HG02970 (cell line): ENCODE results near the gene SLC39A12.
"Not testable (repeated sequence)": the region's sequence is repeated elsewhere in the genome, so short reads cannot be mapped to it uniquely, and the experiment has no call there.

Source experiments
- ATAC-seq: cut with Tn5 transposase; IDR thresholded peaks from one replicate; pipeline ENCODE4 v1.9.1; 2021; ENCODE audit warnings: mild to moderate bottlenecking, moderate library complexity, moderate number of reproducible peaks; ENCODE audit not compliant: unreplicated experiment, low FRiP score

SLC39A12 gene

GRCh38 chr10:17951868-17952371 is at the start of gene SLC39A12:
SLC39A12 (plus strand) TSS chr10:17951918; CDS start chr10:17953277, 1,359 bp downstream.
- no peak for ATAC-seq

GRCh38 chr10:17904564-17904963 is 47.2 kb upstream of the SLC39A12 start:
- no peak for ATAC-seq

DNA sequence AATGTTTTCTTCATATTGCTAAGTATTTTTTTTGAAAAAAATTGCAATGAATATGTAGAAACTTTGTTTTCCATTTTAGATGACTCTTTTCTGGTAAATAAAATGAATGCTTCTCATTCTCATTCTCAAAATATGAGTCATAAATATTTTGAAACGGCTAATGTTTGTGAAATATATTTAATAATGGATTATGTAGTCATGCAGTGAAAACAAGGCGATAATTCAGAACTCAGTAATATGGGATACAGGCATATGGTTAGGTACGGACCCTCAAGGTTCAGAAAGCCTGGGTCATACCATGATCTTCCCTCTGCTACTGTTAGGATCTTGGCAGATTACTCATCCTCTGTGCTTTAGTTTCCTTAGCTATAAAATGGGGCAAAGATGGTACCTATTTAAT is 46.2 kb upstream of the SLC39A12 start:
- ATAC-seq = no peak

- no peak for ATAC-seq
These were observed 45.7 kb upstream of the SLC39A12 start for GRCh38 chr10:17906002-17906401.

GRCh38 chr10:17907641-17908040 is 44.1 kb upstream of the SLC39A12 start:
- ATAC-seq = no peak

DNA sequence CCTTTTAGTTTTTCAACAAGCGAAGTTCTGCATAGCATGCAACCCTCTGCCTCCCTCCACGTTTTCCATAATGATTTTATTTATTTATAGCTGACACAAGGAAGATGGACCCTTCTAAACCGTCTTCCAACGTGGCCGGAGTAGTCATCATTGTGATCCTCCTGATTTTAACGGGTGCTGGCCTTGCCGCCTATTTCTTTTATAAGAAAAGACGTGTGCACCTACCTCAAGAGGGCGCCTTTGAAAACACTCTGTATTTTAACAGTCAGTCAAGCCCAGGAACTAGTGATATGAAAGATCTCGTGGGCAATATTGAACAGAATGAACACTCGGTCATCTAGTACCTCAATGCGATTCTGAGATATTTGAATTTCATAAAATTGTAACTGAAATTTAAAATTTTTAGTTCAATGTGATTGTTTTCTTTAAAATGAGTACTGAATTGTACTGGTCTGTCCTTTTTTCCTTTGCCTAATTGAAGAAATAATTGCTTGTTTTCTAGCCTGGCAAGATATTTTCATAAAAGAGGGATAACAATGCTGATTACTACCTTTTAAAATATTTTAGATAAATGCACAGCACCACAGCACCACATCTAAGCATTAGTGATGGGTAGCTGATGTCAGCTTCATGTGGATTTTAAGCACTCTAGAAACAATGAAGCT is 41.5 kb upstream of the SLC39A12 start:
- ATAC-seq = no peak

DNA sequence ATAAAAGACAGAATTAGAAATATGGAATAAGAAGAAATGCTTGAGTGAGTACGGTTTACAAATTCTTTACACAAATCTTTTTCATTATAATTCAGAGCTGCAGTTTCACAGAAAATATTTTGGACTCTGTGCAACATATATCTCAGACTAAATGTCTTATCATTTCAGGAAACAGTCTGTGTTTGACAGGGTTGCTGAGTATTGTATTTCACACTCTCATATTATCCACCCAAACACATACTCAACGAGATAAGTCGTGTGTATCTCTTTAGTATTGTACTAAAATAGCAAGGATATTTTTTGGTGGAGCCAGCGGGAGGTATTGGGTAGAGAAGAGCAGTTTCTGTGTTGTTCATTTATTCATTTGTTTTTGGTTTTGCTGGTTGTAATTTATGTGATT is 39.0 kb upstream of the SLC39A12 start:
- no peak for ATAC-seq

DNA sequence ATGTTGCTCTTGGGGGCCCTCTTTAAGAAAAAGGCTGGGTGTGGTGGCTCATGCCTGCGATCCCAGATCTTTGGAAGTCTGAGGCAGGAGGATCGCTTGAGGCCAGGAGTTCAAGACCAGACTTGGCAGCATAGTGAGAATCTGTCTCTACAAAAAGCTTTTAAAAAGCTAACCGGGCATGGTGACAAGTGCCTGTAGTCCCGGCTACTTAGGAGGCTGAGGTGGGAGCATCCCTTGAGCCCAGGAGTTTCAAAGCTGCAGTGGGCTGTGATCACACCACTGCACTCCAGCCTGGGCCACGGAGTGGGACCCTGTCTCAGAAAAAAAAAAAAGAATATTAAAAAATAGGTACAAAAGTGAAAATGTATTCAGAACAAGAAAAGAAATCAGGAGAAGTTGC is 38.1 kb upstream of the SLC39A12 start:
- ATAC-seq = no peak

- no peak for ATAC-seq
These were observed 37.3 kb upstream of the SLC39A12 start for GRCh38 chr10:17914169-17915045.

DNA sequence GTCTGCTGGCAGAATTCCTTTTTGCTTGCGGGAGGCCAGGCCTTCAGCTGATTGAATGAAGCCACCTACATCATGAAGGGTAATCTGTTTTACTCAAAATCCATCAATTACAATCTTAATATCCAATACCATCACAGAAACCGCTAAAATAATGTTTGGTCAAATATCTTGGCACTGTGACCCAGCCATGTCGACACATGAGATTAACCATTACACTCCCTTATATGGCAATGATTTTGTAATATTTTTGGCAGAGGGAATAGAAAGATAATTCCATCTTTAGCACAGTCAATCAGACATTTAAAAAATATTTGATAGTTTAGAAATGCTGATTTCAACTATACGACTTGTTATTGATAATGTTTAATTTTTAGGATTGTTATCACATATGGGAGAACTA is 36.5 kb upstream of the SLC39A12 start:
- ATAC-seq = no peak

DNA sequence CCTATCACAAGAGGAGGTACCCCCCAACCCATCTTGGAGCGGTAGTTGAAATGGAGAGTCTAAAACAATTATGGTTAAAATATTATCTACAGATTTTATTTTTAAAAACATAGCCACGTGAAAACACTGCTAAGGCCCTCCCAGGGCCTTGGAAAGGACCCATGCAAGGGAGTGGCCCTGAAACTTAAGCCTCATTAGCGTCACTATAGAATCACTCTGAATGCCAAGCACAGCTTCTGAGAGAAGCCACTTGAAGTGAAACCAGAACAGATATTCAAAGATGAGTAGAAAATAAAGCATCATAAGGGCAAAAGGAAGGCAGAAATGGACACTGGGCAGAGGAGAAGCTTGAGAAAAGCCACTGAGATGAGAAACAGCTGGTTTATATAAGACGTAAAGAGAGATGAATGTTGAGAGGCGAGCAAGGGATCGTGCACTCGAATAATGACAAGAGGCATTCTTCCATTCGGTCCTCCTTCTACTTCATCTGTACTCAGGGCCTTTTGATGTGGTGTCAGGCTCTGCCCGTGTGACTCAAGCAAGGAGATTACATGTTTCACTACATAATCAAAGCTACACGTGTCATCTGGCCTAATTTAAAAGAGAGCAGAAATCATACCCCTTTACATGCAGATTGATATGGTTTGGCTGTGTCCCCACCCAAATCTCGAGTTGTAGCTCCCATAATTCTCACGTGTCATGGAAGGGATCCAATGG is 33.4 kb upstream of the SLC39A12 start:
- no peak for ATAC-seq

DNA sequence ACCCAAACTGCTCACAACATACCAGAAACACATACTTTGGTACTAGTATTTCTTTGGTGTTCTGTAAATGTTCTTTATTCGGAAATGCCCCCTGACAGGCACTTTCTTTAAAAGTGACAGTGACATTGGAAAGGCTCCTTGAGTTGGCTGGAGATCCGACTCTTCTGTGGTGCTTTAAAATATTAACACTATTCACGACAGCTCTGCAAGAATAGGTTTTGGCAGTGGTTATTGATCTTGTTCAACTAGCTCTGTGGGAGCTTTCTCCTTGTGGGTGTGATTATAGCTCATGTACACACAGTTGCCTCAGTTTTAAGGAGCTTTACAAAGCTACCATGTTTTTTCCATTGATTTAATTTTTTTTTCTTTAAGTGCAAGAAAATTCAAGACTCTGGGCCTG is 30.3 kb upstream of the SLC39A12 start:
- no peak for ATAC-seq

DNA sequence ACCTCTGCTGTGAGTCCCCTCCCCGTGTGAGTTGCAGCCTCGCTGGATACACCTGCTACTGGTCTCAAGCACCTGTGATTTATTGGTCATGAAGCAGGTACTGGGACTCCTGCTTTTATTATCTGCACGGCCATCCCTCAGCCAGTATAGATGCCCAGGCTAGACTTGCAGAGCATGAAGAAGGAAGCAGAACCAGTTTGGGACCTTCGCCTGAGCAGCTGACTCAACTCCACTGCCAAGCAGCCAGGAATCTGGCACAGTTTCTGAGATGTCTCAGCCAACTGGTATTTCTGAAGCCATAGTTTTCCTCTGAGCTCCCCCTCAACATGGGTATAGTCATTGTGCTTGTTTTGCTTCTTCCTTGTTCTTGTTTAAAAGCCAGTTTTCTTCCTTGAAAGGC is 28.0 kb upstream of the SLC39A12 start:
- no peak for ATAC-seq

DNA sequence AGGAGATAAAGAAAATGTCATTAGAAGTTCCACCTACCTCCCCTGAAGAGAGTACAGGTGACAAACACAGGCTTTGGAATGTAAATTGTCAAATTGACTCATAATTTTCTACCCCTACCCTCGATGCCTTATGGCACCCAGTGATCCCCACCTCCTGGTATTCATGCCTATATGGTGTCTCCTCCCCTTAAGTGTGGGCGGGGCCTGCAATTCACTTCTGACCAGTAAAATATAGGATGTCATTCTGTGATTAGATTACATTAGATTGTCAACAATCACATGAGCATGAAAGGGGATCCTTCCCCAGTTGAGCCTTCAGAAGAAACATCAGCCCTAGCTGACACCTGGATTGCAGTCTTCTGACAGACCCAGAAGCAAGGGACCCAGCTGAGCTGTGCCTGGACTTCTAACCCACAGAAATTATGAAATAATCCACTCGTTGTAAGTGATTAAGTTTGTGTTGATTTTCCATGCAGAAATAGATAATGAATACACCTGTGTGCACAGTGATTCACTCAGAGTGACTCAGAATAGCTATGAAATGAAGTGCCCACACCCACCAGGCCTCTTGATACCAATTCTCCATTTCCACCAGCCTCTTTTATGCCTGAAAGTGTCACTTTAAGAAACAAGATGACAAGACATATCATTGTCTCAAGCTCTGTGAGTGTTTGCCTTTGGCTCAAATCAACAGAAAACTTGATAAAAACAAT is 8.5 kb upstream of the SLC39A12 start:
- ATAC-seq = no peak

GRCh38 chr10:17950269-17950668 is 1.4 kb upstream of the SLC39A12 start:
- not testable (repeated sequence) for ATAC-seq

DNA sequence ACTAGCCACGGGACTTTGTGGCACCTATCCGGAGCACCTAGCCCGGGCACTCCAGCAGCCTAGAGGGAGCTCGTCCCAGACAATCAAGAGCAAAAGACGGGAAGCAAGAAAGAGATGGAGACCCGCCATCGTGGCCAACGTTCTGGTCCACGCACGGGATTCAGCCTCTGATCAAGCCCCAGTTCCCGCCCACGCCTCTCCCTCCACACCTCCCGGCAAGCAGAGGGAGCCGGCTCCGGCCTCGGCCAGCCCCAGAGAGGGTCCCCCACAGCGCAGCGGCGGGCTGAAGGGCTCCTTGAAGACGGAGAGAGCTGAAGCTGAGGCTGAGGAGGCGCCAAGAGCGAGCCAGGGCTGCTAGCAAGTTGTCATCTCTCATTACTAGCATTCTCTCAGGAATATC is 992 bp upstream of the SLC39A12 start:
- no peak for ATAC-seq

DNA sequence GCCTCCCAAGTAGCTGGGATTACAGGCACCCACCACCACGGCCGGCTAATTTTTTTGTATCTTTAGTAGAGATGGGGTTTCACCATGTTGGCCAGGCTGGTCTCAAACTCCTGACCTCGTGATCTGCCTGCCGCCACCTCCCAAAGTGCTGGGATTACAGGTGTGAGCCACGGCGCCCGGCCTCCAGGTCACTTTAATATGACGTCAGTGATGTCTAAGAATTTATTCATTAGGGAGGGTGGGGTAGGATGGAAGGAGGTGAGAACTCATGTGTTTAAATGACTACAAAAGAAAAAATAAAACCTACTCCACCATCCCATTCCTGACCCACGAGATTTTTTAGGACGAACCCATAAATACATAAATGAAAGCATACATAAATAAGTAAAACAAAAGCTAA is 2.7 kb downstream of the SLC39A12 start:
- ATAC-seq = not testable (repeated sequence)

GRCh38 chr10:17954861-17955260 is 3.1 kb downstream of the SLC39A12 start:
- no peak for ATAC-seq

DNA sequence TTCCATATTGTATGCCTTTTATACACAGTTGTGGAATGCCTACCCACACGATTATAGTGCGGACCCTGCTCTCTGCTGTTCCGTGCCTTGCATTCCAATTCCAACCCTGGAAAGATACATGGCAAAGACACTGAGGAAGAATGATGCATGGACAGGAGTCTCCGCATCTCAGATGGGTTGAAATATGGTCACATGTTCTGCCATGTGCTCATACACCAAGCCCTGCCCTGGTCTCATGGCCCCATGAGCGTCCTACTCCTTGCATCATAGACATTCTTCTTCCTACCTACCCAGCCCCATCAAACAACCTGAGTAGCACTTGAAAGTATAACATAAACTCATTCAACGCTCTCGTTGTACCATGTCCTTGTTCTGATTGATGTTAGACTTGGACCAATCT is 6.3 kb downstream of the SLC39A12 start:
- ATAC-seq = no peak

- no peak for ATAC-seq
These were observed 8.2 kb downstream of the SLC39A12 start for GRCh38 chr10:17959870-17960269.
